HepG2 (cell line): ENCODE measurements around the gene PRDM12. TPM values are rescaled to one million over a fixed set of nuclear protein-coding genes. Genes with fewer than 3 reads are reported as not detected.

Experiments used
- ATAC-seq: fragments of 200-7000 bp; cut with Tn5 transposase; 3 replicates; pipeline ENCODE4 v1.9.1; 2020; ENCODE audit warnings: mild to moderate bottlenecking, moderate library complexity
- BruUV-seq: library from RNA; stranded (reverse); fragments of 400-500 nt; replicated peaks from 2 replicates; lab custom pipeline; 2021; lab: Mats Ljungman, UMichigan
- CTCF ChIA-PET: fragments of 300-600 bp; formaldehyde crosslinking; extraction: SDS; loops from one replicate; lab custom pipeline; 2021; ENCODE audit warnings: low total read pairs, inconsistent platforms, low intra/inter-chr PET ratio; lab: Yijun Ruan, JAX
- POLR2A ChIA-PET: fragments of 350-600 bp; sonication (Branson Sonifier 250); formaldehyde crosslinking; loops from one replicate; lab custom pipeline; 2020; ENCODE audit warnings: antibody characterized with exemption, inconsistent platforms; lab: Yijun Ruan, JAX
- DNase-seq: peaks from one replicate; pipeline ENCODE4 v3.0.0-alpha.2; 2015; ENCODE audit warnings: low spot score
- FAIRE-seq: peaks from 3 replicates; lab custom pipeline; 2011; peaks lifted over from hg19 to GRCh38; lab: Jason Lieb, UNC
- H2AFZ ChIP-seq: one replicate; pipeline ENCODE4 v1.6.1; 2011; ENCODE audit warnings: low read length, inconsistent platforms
- H3K27ac ChIP-seq: fragments of 300-600 bp; 3 replicates; pipeline ENCODE4 v1.8.0; 2011; ENCODE audit warnings: mixed run types, mild to moderate bottlenecking, mixed read lengths, low read length, inconsistent platforms; ENCODE audit not compliant: insufficient read depth; ENCODE audit errors: extremely low read length
- H3K27me3 ChIP-seq, 2 experiments: fragments of 200-600 bp in 1 of 2; 2 replicates in 1 of 2; 3 replicates in 1 of 2; pipeline versions ENCODE4 v1.6.0 to v1.8.0; 2011; ENCODE audit warnings: low read length in 2 of 2, mild to moderate bottlenecking in 2 of 2, moderate library complexity in 2 of 2, inconsistent platforms in 1 of 2; ENCODE audit not compliant: insufficient read depth in 2 of 2, control insufficient read depth in 1 of 2
- H3K36me3 ChIP-seq, 2 experiments: fragments of 200-600 bp in 1 of 2; replicated peaks in 1 of 2; 2 replicates in 1 of 2; 3 replicates in 1 of 2; pipeline versions ENCODE4 v1.5.1 to v1.8.0; 2011; ENCODE audit warnings: low read length in 2 of 2, inconsistent platforms in 1 of 2; ENCODE audit not compliant: insufficient read depth in 2 of 2, control insufficient read depth in 1 of 2
- H3K4me1 ChIP-seq: 2 replicates; pipeline ENCODE4 v1.5.1; 2012; ENCODE audit warnings: low read length, inconsistent platforms; ENCODE audit not compliant: insufficient read depth
- H3K4me2 ChIP-seq: 2 replicates; pipeline ENCODE4 v1.6.0; 2011; ENCODE audit warnings: low read depth, low read length, inconsistent platforms
- H3K4me3 ChIP-seq, 3 experiments: fragments of 200-600 bp in 1 of 3; sonication (generic), shearing (Covaris generic) in 1 of 3; replicated peaks in 1 of 3; 2 replicates each; pipeline ENCODE4 v1.5.1; 2011 to 2016; ENCODE audit warnings: low read length in 3 of 3, inconsistent platforms in 2 of 3, low read depth in 2 of 3, mild to moderate bottlenecking in 2 of 3, control low read depth in 1 of 3, mixed read lengths in 1 of 3; ENCODE audit not compliant: insufficient read depth in 1 of 3
- H3K79me2 ChIP-seq: one replicate; pipeline ENCODE4 v1.6.1; 2011; ENCODE audit warnings: low read length, inconsistent platforms; ENCODE audit not compliant: insufficient read depth
- H3K9ac ChIP-seq: 2 replicates; pipeline ENCODE4 v1.6.0; 2011; ENCODE audit warnings: mild to moderate bottlenecking, low read depth, low read length, inconsistent platforms; ENCODE audit not compliant: insufficient read depth
- H3K9me3 ChIP-seq: 2 replicates; pipeline ENCODE4 v1.5.1; 2012; ENCODE audit warnings: mild to moderate bottlenecking, low read length
- H4K20me1 ChIP-seq: 2 replicates; pipeline ENCODE4 v1.6.0; 2011; ENCODE audit warnings: inconsistent platforms, mild to moderate bottlenecking, low read length, moderate library complexity; ENCODE audit not compliant: insufficient read depth
- BCL6 ChIP-seq: IDR thresholded peaks from 2 replicates; pipeline ENCODE4 v1.6.1; 2016; ENCODE audit warnings: missing genetic modification reagents, missing compliant biosample characterization
- EEA1 ChIP-seq: sonication (generic); formaldehyde crosslinking; IDR thresholded peaks from 2 replicates; pipeline ENCODE4 v1.5.1; 2020; ENCODE audit warnings: mild to moderate bottlenecking, missing genetic modification reagents, borderline replicate concordance
- FOXA1 ChIP-seq, 2 experiments: fragments of 450-650 bp in 1 of 2; sonication (generic) in 1 of 2; formaldehyde crosslinking in 1 of 2; IDR thresholded peaks; 2 replicates each; pipeline versions ENCODE4 v1.4.0 to v1.6.1; 2016 to 2020; ENCODE audit warnings: missing genetic modification reagents in 1 of 2
- HCFC1 ChIP-seq: fragments of 150-350 bp; IDR thresholded peaks from 2 replicates; pipeline ENCODE4 v1.6.1; 2014; ENCODE audit warnings: low read depth, low read length
- HNF4A ChIP-seq: sonication (generic); formaldehyde crosslinking; IDR thresholded peaks from 2 replicates; pipeline ENCODE4 v1.4.0; 2020; ENCODE audit warnings: missing genetic modification reagents
- NKX3-1 ChIP-seq: sonication (generic); formaldehyde crosslinking; IDR thresholded peaks from 2 replicates; pipeline ENCODE4 v1.5.0; 2020; ENCODE audit warnings: missing genetic modification reagents
- SALL1 ChIP-seq: sonication (generic); formaldehyde crosslinking; IDR thresholded peaks from 2 replicates; pipeline ENCODE4 v1.8.0; 2022; ENCODE audit warnings: mild to moderate bottlenecking, missing genetic modification reagents
- SOX13 ChIP-seq, 3 experiments: fragments of 450-650 bp in 1 of 3; sonication (generic) in 1 of 3; formaldehyde crosslinking in 1 of 3; IDR thresholded peaks in 2 of 3; conservative IDR thresholded peaks in 1 of 3; 2 replicates each; pipeline versions ENCODE4 v1.5.0 to v1.6.1; 2016 to 2020; ENCODE audit warnings: antibody characterized with exemption in 1 of 3, mild to moderate bottlenecking in 1 of 3, missing compliant biosample characterization in 1 of 3, missing genetic modification reagents in 1 of 3, moderate library complexity in 1 of 3
- TEAD3 ChIP-seq: optimal IDR thresholded peaks from 2 replicates; pipeline ENCODE3; 2016; ENCODE audit warnings: borderline replicate concordance
- ZNF235 ChIP-seq: sonication (generic); formaldehyde crosslinking; IDR thresholded peaks from 2 replicates; pipeline ENCODE4 v1.8.1; 2023; ENCODE audit warnings: mild to moderate bottlenecking, missing genetic modification reagents, borderline replicate concordance
- ZNF562 ChIP-seq: sonication (generic); formaldehyde crosslinking; IDR thresholded peaks from 2 replicates; pipeline ENCODE4 v1.8.0; 2022; ENCODE audit warnings: missing genetic modification reagents, borderline replicate concordance
- WGBS: methylation state at CpG from one replicate; pipeline ENCODE4 v1.1.6; 2017; ENCODE audit warnings: low lambda C conversion rate; 5-methylcytosine and 5-hydroxymethylcytosine counted together
- in situ Hi-C: cut with HindIII; loops from 2 replicates; pipeline ENCODE4 v1.10.0; 2017; ENCODE audit warnings: low pct_unique_long_range_greater_than_20kb; ENCODE audit not compliant: extremely low pct_ligation_motif_present
- intact Hi-C: fragments of 100-400 bp; cut with micrococcal nuclease; formaldehyde crosslinking; loops from one replicate; pipeline ENCODE4 v1.10.0; 2022; ENCODE audit not compliant: unreplicated experiment
- polyA plus RNA-seq, 8 experiments: library from polyadenylated mRNA; depleted of rRNA in 3 of 8; stranded (reverse) in 7 of 8; unstranded in 1 of 8; fragments of >200 nt; fragmentation: Illumina TruSeq in 4 of 8; extraction: Trizol in 4 of 8; gene quantifications; 2 replicates each; pipeline versions ENCODE4 v1.2.1 to v1.2.3, GENCODE V29; 2011 to 2016; ENCODE audit warnings: low read depth in 4 of 8, missing spikeins in 1 of 8, mixed read lengths in 1 of 8; ENCODE audit not compliant: insufficient read depth in 1 of 8
- total RNA-seq, 5 experiments: library from RNA; depleted of rRNA; stranded (reverse); fragments of >200 nt; fragmentation: Illumina TruSeq; extraction: Trizol; gene quantifications; 2 replicates each; pipeline ENCODE4 v1.2.3, GENCODE V29; 2016; ENCODE audit warnings: low read depth in 1 of 5
- TF ChIP-seq, protein P1 (sequence below): sonication (generic); formaldehyde crosslinking; IDR thresholded peaks from 2 replicates; pipeline ENCODE4 v1.5.1; 2020; ENCODE audit warnings: missing genetic modification reagents, mild to moderate bottlenecking, borderline replicate concordance
- TF ChIP-seq, protein P2 (sequence below): IDR thresholded peaks from 2 replicates; pipeline ENCODE4 v1.6.1; 2018; ENCODE audit warnings: missing genetic modification reagents, mild to moderate bottlenecking, missing compliant biosample characterization
- TF ChIP-seq, protein P3 (sequence below): IDR thresholded peaks from 2 replicates; pipeline ENCODE4 v1.6.1; 2016; ENCODE audit warnings: low read depth, missing genetic modification reagents, missing compliant biosample characterization

PRDM12 gene
- total and polyA plus RNA-seq, 2 of the 13 experiments (the other 11 are each of a cell fraction or from before 2014, with no cell fraction given) = 0.04 to 0.07 TPM

DNA sequence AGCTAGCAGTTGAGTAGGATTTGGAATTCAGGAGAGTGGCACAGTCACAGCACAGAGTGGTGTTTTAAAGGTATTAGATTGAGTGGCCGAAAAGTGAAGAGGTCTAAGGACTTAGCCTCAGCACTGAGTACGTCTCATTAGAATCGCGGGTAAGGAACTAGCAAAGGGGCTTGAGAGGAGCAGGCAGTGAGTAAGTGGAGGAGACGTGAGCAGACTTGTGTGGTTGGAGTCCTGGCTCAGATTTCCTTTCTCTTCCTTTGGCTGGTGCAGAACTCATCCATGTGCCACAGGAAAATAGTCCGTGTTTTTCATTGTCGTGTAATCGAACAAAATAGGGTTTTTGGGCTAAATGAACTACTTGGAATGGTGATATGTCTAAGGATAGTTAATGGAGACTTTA, 32.6 kb downstream of the PRDM12 start (continued):
- TF ChIP-seq, protein P1, sequence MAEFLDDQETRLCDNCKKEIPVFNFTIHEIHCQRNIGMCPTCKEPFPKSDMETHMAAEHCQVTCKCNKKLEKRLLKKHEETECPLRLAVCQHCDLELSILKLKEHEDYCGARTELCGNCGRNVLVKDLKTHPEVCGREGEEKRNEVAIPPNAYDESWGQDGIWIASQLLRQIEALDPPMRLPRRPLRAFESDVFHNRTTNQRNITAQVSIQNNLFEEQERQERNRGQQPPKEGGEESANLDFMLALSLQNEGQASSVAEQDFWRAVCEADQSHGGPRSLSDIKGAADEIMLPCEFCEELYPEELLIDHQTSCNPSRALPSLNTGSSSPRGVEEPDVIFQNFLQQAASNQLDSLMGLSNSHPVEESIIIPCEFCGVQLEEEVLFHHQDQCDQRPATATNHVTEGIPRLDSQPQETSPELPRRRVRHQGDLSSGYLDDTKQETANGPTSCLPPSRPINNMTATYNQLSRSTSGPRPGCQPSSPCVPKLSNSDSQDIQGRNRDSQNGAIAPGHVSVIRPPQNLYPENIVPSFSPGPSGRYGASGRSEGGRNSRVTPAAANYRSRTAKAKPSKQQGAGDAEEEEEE (CRISPR knock-in tag) = no peak

DNA sequence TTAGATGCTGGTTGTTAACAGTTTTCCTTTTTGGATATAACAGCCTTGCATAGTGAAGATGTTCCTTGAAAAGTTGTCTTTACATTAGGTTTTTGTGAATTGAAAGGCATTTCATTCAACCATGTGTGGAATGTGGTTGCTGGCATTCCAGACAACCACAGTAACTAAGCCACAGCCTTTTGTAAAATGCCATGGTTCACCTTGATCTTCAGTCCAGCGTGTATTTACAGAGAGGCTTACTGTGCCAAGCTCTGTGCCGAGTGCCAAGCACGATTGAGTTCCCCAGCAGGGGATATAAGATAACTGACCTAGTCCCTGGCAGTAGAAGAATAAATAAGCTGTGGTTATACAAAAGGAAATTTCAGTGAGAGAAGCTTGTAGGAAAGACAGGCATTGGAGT, 34.1 kb downstream of the PRDM12 start:
- peak; percentile 65 for DNase-seq
- in situ Hi-C loops = no loop called here
- CTCF ChIA-PET = no interaction called here

More for the DNA sequence above, 34.1 kb downstream of the PRDM12 start:
- TF ChIP-seq HNF4A (CRISPR knock-in tag) (peak; percentile 34; the same call in 1 of the 2 replicates), TEAD3 (peak; percentile 65), BCL6 (CRISPR knock-in tag) (peak; percentile 23; the same call in 1 of the 2 replicates), NKX3-1 (CRISPR knock-in tag) (no peak), SALL1 (CRISPR knock-in tag) (no peak), ZNF235 (no peak), HCFC1 (no peak), ZNF562 (CRISPR knock-in tag) (no peak), EEA1 (CRISPR knock-in tag) (no peak), FOXA1 (IDR thresholded peaks at IDR 0.05) (no peak), FOXA1 (CRISPR knock-in tag; IDR thresholded peaks at IDR 0.05) (0 out of 2 replicates have a peak, but pooled peaks have one; percentile 39), SOX13 (IDR thresholded peaks at IDR 0.05) (no peak), SOX13 (CRISPR knock-in tag; conservative IDR thresholded peaks at IDR 0.05 in 1 of 2, IDR thresholded peaks at IDR 0.05 in 1 of 2) (peak in 1 of 2 experiments; percentile 10; a peak in 1 of 4 replicates)
- TF ChIP-seq, protein P2, sequence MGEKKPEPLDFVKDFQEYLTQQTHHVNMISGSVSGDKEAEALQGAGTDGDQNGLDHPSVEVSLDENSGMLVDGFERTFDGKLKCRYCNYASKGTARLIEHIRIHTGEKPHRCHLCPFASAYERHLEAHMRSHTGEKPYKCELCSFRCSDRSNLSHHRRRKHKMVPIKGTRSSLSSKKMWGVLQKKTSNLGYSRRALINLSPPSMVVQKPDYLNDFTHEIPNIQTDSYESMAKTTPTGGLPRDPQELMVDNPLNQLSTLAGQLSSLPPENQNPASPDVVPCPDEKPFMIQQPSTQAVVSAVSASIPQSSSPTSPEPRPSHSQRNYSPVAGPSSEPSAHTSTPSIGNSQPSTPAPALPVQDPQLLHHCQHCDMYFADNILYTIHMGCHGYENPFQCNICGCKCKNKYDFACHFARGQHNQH (CRISPR knock-in tag) = no peak
- TF ChIP-seq, protein P3, sequence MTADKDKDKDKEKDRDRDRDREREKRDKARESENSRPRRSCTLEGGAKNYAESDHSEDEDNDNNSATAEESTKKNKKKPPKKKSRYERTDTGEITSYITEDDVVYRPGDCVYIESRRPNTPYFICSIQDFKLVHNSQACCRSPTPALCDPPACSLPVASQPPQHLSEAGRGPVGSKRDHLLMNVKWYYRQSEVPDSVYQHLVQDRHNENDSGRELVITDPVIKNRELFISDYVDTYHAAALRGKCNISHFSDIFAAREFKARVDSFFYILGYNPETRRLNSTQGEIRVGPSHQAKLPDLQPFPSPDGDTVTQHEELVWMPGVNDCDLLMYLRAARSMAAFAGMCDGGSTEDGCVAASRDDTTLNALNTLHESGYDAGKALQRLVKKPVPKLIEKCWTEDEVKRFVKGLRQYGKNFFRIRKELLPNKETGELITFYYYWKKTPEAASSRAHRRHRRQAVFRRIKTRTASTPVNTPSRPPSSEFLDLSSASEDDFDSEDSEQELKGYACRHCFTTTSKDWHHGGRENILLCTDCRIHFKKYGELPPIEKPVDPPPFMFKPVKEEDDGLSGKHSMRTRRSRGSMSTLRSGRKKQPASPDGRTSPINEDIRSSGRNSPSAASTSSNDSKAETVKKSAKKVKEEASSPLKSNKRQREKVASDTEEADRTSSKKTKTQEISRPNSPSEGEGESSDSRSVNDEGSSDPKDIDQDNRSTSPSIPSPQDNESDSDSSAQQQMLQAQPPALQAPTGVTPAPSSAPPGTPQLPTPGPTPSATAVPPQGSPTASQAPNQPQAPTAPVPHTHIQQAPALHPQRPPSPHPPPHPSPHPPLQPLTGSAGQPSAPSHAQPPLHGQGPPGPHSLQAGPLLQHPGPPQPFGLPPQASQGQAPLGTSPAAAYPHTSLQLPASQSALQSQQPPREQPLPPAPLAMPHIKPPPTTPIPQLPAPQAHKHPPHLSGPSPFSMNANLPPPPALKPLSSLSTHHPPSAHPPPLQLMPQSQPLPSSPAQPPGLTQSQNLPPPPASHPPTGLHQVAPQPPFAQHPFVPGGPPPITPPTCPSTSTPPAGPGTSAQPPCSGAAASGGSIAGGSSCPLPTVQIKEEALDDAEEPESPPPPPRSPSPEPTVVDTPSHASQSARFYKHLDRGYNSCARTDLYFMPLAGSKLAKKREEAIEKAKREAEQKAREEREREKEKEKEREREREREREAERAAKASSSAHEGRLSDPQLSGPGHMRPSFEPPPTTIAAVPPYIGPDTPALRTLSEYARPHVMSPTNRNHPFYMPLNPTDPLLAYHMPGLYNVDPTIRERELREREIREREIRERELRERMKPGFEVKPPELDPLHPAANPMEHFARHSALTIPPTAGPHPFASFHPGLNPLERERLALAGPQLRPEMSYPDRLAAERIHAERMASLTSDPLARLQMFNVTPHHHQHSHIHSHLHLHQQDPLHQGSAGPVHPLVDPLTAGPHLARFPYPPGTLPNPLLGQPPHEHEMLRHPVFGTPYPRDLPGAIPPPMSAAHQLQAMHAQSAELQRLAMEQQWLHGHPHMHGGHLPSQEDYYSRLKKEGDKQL (CRISPR knock-in tag) = no peak
- ATAC-seq = no peak
- BruUV-seq = no TSS peak
- Histone ChIP-seq H3K4me2 (peak overlapping the region; percentile 41), H3K4me1 (peaks cover 57% of the 10 kb centered on the region), H3K36me3 (peaks cover 29 to 64% of the 10 kb centered on the region in 2 experiments), H3K9ac (no peak overlapping the region), H3K27ac (peak overlapping the region; percentile 57), H3K9me3 (no peaks in the 10 kb centered on the region), H3K4me3 (no peak overlapping the region), H4K20me1 (peaks cover 11% of the 10 kb centered on the region), H2AFZ (no peak overlapping the region), H3K79me2 (peaks cover 41% of the 10 kb centered on the region), H3K27me3 (peaks cover 0 to 3% of the 10 kb centered on the region in 2 experiments; a peak in 1 of 5 replicates)
- intact Hi-C loops = no loop called here
- no peak for FAIRE-seq
- WGBS = 40% methylated on average over 3 of the region's 3 CpGs
- POLR2A ChIA-PET = no interaction called here
